GM12892 (cell line): ENCODE measurements around the gene CAMKMT.

Experiments
- POLR2A ChIP-seq: IDR thresholded peaks from 2 replicates; pipeline ENCODE4 v1.6.1; 2011; ENCODE audit warnings: low read depth, low read length, control low read depth
- POLR2AphosphoS5 ChIP-seq: IDR thresholded peaks from 2 replicates; pipeline ENCODE4 v1.6.1; 2011; ENCODE audit warnings: low read depth, low read length, control low read depth

- TF ChIP-seq POLR2A (no peak), POLR2AphosphoS5 (no peak)
These were observed 30.9 kb upstream of the CAMKMT start for GRCh38 chr2:44330801-44331200.
